HepG2 (cell line): ENCODE data around the gene AHCY. TPM values are rescaled to one million over a fixed set of nuclear protein-coding genes. Genes with fewer than 3 reads are reported as not detected.

Source experiments
- SRF ChIP-seq: IDR thresholded peaks from 2 replicates; pipeline ENCODE4 v1.6.1; 2011; ENCODE audit warnings: mild to moderate bottlenecking, low read depth, low read length, moderate library complexity
- ZKSCAN8 ChIP-seq: IDR thresholded peaks from 2 replicates; pipeline ENCODE4 v1.6.1; 2016; ENCODE audit warnings: borderline replicate concordance, missing genetic modification reagents, missing compliant biosample characterization
- ZNF251 ChIP-seq: sonication (generic); formaldehyde crosslinking; IDR thresholded peaks from 2 replicates; pipeline ENCODE4 v1.9.0; 2021; ENCODE audit warnings: mild to moderate bottlenecking, missing genetic modification reagents
- ZNF549 ChIP-seq: sonication (generic); formaldehyde crosslinking; IDR thresholded peaks from 2 replicates; pipeline ENCODE4 v1.5.0; 2020; ENCODE audit warnings: missing genetic modification reagents
- ZNF747 ChIP-seq: sonication (generic); formaldehyde crosslinking; IDR thresholded peaks from 2 replicates; pipeline ENCODE4 v1.8.1; 2023; ENCODE audit warnings: missing genetic modification reagents, mild to moderate bottlenecking, borderline replicate concordance
- polyA plus RNA-seq, 8 experiments: library from polyadenylated mRNA; depleted of rRNA in 3 of 8; stranded (reverse) in 7 of 8; unstranded in 1 of 8; fragments of >200 nt; fragmentation: Illumina TruSeq in 4 of 8; extraction: Trizol in 4 of 8; gene quantifications; 2 replicates each; pipeline versions ENCODE4 v1.2.1 to v1.2.3, GENCODE V29; 2011 to 2016; ENCODE audit warnings: low read depth in 4 of 8, missing spikeins in 1 of 8, mixed read lengths in 1 of 8; ENCODE audit not compliant: insufficient read depth in 1 of 8
- total RNA-seq, 5 experiments: library from RNA; depleted of rRNA; stranded (reverse); fragments of >200 nt; fragmentation: Illumina TruSeq; extraction: Trizol; gene quantifications; 2 replicates each; pipeline ENCODE4 v1.2.3, GENCODE V29; 2016; ENCODE audit warnings: low read depth in 1 of 5
- TF ChIP-seq, protein P1 (sequence below): sonication (generic); formaldehyde crosslinking; IDR thresholded peaks from 2 replicates; pipeline ENCODE4 v1.5.0; 2020; ENCODE audit warnings: mild to moderate bottlenecking, missing genetic modification reagents, borderline replicate concordance
- TF ChIP-seq, protein P2 (sequence below), 2 experiments: sonication (generic) in 1 of 2; formaldehyde crosslinking in 1 of 2; IDR thresholded peaks; 2 replicates each; pipeline versions ENCODE4 v1.5.1 to v1.6.1; 2011 to 2020; ENCODE audit warnings: borderline replicate concordance in 1 of 2, low read depth in 1 of 2, low read length in 1 of 2, mild to moderate bottlenecking in 1 of 2, missing genetic modification reagents in 1 of 2, moderate library complexity in 1 of 2
- TF ChIP-seq, protein P3 (sequence below): sonication (generic); formaldehyde crosslinking; IDR thresholded peaks from 2 replicates; pipeline ENCODE4 v1.4.0; 2020; ENCODE audit warnings: mild to moderate bottlenecking, missing genetic modification reagents, borderline replicate concordance

Gene AHCY
- total and polyA plus RNA-seq, 2 of the 13 experiments (the other 11 are each of a cell fraction or from before 2014, with no cell fraction given), result 407 to 419 TPM

DNA sequence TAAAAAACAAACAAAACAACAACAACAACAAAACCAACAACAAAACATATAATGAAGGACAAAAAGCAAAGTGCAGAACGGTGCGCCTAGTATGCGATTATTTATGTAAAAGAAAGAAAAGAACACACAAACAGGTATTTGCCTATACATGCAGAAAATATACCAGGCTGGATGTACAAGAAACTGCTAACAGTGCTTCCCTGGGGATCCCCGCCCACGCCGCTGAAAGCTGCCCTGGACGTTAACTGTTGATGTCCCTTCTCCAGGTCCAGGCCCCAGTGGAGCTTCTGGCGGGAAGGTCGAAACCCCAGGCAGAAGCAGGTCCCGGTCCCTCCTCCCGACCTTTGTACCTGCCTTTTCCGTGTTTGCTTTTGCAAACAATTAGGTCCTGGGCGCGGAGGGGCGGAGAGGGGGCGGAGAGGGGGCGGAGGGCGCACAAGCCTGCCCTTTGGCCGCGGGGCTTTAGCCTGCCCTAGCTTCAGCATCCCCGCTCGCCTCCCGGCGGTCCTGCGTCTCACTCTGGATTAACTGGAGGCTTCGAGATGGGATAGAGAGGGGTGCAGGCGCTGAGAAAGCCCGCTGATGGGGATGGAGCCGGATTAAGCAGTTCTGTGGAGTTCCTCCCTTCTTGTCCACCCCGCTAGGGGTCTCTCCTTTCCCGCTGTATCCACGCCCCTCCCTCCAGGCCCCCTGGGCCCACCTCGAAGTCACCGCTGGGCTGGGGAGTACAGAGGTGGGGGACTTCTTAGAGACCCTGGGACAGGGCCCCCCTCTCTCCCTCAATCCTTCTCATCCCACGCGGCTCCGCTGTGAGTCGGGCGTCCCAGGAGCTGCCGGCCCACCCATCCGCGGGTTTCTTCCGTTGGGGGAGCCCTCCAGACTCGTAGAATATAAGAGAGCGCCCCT, 8.2 kb upstream of the AHCY start (continued):
- TF ChIP-seq ZNF549 (CRISPR knock-in tag) (peak; percentile 72; the same call in 1 of the 2 replicates), SRF (peak; percentile 37; the same call in 1 of the 2 replicates), ZKSCAN8 (CRISPR knock-in tag) (peak; percentile 34; the same call in 1 of the 2 replicates), ZNF747 (CRISPR knock-in tag) (peak; percentile 95), ZNF251 (CRISPR knock-in tag) (no peak)
- TF ChIP-seq, protein P1, sequence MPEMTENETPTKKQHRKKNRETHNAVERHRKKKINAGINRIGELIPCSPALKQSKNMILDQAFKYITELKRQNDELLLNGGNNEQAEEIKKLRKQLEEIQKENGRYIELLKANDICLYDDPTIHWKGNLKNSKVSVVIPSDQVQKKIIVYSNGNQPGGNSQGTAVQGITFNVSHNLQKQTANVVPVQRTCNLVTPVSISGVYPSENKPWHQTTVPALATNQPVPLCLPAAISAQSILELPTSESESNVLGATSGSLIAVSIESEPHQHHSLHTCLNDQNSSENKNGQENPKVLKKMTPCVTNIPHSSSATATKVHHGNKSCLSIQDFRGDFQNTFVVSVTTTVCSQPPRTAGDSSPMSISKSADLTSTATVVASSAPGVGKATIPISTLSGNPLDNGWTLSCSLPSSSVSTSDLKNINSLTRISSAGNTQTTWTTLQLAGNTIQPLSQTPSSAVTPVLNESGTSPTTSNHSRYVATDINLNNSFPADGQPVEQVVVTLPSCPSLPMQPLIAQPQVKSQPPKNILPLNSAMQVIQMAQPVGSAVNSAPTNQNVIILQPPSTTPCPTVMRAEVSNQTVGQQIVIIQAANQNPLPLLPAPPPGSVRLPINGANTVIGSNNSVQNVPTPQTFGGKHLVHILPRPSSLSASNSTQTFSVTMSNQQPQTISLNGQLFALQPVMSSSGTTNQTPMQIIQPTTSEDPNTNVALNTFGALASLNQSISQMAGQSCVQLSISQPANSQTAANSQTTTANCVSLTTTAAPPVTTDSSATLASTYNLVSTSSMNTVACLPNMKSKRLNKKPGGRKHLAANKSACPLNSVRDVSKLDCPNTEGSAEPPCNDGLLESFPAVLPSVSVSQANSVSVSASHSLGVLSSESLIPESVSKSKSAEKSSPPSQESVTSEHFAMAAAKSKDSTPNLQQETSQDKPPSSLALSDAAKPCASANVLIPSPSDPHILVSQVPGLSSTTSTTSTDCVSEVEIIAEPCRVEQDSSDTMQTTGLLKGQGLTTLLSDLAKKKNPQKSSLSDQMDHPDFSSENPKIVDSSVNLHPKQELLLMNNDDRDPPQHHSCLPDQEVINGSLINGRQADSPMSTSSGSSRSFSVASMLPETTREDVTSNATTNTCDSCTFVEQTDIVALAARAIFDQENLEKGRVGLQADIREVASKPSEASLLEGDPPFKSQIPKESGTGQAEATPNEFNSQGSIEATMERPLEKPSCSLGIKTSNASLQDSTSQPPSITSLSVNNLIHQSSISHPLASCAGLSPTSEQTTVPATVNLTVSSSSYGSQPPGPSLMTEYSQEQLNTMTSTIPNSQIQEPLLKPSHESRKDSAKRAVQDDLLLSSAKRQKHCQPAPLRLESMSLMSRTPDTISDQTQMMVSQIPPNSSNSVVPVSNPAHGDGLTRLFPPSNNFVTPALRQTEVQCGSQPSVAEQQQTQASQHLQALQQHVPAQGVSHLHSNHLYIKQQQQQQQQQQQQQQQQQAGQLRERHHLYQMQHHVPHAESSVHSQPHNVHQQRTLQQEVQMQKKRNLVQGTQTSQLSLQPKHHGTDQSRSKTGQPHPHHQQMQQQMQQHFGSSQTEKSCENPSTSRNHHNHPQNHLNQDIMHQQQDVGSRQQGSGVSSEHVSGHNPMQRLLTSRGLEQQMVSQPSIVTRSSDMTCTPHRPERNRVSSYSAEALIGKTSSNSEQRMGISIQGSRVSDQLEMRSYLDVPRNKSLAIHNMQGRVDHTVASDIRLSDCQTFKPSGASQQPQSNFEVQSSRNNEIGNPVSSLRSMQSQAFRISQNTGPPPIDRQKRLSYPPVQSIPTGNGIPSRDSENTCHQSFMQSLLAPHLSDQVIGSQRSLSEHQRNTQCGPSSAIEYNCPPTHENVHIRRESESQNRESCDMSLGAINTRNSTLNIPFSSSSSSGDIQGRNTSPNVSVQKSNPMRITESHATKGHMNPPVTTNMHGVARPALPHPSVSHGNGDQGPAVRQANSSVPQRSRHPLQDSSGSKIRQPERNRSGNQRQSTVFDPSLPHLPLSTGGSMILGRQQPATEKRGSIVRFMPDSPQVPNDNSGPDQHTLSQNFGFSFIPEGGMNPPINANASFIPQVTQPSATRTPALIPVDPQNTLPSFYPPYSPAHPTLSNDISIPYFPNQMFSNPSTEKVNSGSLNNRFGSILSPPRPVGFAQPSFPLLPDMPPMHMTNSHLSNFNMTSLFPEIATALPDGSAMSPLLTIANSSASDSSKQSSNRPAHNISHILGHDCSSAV (CRISPR knock-in tag), result no peak
- TF ChIP-seq, protein P2, sequence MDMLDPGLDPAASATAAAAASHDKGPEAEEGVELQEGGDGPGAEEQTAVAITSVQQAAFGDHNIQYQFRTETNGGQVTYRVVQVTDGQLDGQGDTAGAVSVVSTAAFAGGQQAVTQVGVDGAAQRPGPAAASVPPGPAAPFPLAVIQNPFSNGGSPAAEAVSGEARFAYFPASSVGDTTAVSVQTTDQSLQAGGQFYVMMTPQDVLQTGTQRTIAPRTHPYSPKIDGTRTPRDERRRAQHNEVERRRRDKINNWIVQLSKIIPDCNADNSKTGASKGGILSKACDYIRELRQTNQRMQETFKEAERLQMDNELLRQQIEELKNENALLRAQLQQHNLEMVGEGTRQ (IDR thresholded peaks at IDR 0.05; ENCODE audit: low read depth, low read length), result no peak
- TF ChIP-seq, protein P2 (CRISPR knock-in tag; IDR thresholded peaks at IDR 0.05; ENCODE audit: borderline replicate concordance), result no peak; the same call in 1 of the 2 replicates
- TF ChIP-seq, protein P3, sequence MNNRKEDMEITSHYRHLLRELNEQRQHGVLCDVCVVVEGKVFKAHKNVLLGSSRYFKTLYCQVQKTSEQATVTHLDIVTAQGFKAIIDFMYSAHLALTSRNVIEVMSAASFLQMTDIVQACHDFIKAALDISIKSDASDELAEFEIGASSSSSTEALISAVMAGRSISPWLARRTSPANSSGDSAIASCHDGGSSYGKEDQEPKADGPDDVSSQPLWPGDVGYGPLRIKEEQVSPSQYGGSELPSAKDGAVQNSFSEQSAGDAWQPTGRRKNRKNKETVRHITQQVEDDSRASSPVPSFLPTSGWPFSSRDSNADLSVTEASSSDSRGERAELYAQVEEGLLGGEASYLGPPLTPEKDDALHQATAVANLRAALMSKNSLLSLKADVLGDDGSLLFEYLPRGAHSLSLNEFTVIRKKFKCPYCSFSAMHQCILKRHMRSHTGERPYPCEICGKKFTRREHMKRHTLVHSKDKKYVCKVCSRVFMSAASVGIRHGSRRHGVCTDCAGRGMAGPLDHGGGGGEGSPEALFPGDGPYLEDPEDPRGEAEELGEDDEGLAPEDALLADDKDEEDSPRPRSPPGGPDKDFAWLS (CRISPR knock-in tag), result 0 out of 2 replicates have a peak, but pooled peaks have one; percentile 76
